HuH-7 (cell line): ENCODE results near the gene TNFRSF12A.

Experiments used
- DNase-seq: peaks from one replicate; pipeline ENCODE4 v3.0.0; 2011; ENCODE audit warnings: low spot score

Gene TNFRSF12A

DNA sequence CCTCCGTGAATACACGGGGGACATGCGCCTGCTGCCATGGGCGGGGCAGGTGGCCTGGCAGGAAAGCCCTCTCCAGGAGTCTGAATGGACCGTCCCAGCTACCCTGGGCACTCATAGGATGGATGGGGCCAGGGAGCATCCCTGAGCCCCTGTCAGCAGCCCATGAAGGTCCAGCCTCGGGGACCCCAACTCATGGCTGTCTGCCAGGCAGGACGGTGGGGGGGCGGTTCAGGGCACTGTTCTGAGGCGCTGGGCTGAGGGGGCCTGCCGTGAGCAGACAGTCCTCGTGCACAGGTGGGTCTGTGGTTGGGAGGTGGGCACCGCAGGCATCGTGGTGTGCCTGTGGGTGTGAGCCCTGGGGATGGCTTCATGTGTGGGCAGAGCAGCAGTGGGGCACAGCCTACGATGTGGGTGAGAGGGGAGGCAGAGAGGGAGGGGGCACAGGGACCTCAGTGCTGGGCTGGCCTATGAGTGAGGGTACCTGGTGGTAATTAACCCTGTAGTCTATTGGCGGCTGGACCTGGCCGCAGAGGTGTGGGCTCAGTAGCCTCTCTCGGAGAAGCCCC is 33.5 kb upstream of the TNFRSF12A start:
- DNase-seq, result no peak

DNA sequence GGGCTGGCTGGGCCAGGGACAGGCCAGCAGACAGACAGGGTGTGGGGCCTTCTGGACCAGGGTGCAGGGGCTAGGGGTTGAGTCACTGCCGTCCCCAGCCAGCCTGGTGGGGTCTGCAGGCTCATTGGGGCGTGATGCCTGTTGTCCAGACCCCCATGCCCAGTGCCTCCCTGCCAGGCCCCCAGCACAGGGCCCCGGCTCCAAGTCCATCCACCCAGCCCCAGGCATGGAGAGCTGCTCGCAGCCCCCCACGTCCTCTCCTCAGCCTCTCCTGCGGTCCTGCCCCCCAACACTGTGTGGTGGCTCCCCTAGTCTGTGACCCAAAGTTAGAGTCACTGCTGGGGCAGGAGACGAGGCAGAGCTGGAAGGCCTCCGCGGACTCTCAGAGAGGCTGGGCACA is 32.9 kb upstream of the TNFRSF12A start:
- no peak for DNase-seq

DNA sequence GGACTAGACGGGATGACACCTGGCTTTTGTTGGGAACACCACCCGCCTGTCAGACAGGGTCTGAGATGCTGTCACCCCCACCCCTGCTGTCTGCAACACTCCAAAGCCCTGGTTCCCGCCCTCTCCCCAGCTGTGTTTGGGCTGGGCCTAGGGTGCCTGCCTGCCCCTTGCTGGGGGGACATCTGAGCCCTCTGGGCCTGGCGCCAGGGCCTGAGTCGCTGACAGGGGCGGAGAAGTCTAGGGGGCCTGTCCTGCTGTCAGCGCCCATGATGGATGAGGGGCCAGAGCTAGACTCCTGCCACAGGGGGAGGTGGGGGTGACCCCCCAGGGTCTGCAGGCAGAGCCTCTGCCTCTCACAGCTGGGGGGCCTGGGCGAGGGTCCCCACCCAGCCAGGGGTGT is 32.3 kb upstream of the TNFRSF12A start:
- DNase-seq, result no peak

DNA sequence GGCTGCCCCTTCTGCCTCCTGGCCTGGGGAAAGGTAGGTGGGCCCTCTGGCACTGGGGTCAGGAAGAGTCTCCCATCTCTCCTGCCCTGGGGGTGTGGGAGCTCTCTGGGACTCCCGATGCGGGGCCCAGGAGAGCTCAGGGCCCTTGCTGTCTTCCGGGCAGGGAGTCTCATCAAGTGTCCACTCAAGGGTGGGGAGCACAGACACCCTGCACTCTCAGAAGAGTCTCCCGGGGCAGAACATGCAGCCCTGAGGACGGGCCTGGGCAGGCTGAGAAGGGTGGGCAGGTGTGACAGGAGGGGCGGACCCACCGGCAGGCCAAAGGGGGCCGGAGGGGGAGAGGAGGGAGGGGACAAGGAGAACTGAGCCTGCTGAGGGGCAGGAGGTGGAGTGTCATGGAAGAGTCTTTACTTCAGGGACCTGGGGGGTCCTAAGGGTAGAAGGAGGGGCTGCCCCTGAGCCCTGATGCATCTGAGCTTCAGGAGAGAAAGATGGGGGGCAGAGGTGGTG is 31.5 kb upstream of the TNFRSF12A start:
- DNase-seq, result no peak

DNA sequence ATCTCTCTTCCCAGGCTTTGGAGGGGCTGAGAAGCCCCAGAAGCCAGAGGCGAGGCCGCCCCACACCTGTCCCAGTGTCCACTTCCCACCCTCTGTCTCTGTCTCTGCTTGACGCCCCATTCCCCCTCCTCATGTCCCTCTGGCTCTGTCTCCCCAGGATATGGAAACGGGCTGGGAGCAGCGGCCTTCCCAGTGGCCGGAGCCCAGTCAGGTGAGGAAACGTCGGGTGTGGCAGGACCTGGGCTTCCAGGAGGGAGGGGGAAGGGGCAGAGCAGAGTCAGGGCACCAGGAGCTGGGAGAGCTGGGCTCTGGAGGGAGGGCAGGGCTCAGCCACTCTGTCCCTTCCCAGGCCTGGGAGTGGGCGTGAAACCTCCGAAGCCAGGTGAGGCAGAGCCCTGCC is 29.3 kb upstream of the TNFRSF12A start:
- no peak for DNase-seq

DNA sequence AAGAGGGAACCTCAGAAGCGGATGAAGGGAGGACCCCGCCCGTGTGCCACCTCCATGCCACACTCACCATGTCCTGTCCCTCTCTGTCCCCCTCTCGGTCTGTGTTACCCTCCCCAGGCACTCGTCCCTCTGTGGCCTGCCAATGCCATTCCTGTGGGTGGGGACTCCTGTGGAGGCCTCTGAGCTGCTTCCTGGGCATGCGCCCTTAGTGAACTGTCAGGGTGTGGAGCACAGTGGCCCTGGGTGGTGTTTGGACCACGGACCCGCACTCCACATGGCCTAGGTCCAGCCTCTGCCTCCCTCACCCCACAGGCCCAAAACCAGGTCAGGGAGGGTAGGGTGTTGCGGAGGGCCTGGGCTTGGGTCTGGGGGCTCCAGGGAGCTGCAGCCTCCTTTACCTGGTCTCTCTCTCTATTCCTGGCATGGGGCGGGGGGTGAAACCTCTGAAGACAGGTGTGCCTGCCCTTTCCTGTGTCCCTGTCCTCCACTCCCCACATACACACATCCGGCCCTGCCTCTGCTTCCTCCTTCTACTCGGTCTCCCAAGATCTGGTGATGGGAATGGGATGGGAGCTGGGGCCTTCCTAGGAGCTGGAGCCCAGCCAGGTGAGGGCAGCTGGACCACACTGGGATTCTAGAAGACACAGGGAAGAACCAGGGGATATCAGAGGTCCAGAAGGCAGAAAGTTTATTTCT is 28.5 kb upstream of the TNFRSF12A start:
- DNase-seq, result no peak

DNA sequence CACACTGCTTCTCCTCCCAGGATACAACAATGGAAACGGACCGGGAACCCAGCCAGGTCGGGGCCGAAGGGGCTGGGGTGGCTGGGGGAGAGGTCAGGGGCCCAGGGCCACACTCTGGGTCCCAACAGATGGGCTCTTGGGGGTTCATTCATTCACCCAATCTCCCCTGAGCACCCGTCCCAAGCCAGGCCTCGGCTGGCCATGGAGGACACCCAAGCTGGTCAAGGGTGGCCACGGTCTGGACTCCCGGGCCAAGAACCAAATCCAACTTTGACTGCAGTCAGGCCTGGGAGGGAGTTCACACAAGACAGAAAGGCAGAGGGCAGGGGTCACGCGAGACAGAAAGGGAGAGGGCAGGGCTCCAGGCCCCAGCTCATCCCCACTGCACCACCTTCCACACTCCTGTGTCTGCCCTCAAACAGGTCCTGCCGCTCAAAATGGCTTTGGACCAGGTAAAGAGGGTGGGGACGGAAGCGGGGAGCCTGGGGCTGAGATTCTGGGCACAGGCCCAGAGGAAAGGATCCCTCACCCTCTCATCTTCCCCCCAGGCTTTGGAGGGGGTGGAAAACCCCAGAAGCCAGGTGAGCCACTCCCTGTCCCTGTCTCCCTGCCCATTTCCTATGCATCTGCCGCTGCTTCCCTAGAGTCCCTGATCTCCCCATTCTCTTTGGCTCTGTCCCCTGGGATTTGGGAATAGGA is 27.6 kb upstream of the TNFRSF12A start:
- no peak for DNase-seq

DNA sequence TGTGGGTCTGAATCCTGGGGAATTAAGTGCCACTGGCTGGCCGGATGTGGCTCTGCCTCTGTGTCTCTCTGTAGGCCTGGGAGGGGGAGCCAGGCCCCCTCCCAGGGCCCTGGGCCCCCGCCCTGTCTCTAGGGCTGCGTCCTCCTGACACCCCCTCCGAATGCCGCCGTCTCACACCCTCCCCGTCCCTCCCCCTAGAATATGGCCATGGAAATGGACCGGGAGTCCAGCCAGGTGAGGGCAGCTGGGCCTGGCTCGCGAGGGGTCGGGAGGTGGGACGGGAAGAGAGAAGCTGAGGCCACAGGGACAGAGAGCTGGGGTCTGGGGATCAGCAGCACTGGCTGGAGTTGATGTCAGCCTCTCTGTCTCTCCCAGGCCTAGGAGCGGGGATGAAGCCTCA is 23.9 kb upstream of the TNFRSF12A start:
- DNase-seq, result no peak

DNA sequence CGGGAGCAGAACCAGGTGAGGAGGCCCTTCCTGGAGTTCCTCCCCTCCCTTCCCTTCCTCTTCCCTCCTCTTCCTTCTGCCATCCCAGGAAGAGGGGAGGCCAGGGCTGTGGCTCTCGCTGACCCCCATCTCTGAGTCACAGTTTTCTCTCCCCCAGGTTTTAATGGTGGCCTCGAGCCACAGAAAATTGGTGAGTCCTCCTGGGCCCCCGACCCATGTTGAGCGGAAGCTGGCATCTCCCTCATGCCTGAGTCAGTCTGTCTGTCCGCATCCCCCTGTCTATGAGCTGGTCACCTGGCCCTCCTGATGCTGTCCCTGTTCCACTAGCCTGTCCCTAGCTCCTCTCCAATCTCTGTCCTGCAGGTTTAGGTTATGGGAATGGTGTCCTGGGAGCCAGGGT is 20.2 kb upstream of the TNFRSF12A start:
- no peak for DNase-seq

DNA sequence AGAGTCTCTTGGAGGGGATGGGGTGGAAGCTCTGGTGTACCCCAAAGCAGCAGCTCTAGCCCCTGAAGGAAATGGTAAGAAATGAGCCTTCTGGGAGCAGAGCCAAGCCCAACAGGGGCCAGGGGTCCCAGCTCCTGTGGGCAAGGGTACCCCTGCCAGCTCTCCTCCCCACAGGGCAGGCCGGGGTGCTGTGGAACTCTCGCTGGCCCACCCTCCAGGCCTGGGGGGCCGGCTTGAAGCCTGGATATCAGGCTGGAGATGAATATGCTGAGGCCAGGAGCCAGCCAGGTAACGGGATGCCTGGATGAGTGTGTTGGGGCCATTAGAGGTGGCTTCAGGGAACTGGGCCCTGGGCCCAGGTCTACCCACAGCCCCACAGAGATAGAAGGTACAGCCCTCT is 19.6 kb upstream of the TNFRSF12A start:
- DNase-seq, result no peak

DNA sequence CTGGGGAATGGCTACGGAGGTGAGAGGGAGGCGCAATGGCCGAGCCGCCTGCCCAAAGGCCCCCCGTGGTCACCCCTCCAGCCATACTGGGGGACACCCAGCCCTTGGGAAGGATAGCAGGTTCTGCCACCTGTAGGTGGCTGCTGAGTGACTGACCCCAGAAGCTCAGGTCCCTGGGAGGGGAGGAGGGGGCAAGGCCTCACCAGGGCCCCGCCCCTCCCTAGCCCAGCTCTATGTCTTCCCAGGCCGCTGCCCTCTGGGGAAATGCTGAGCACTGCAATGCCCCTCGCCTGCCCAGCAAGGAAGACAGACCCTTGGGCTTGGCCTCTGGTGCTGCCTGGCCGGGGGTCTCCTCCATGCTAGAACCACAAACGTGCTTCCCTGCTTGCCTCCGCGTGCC is 18.9 kb upstream of the TNFRSF12A start:
- DNase-seq, result no peak

DNA sequence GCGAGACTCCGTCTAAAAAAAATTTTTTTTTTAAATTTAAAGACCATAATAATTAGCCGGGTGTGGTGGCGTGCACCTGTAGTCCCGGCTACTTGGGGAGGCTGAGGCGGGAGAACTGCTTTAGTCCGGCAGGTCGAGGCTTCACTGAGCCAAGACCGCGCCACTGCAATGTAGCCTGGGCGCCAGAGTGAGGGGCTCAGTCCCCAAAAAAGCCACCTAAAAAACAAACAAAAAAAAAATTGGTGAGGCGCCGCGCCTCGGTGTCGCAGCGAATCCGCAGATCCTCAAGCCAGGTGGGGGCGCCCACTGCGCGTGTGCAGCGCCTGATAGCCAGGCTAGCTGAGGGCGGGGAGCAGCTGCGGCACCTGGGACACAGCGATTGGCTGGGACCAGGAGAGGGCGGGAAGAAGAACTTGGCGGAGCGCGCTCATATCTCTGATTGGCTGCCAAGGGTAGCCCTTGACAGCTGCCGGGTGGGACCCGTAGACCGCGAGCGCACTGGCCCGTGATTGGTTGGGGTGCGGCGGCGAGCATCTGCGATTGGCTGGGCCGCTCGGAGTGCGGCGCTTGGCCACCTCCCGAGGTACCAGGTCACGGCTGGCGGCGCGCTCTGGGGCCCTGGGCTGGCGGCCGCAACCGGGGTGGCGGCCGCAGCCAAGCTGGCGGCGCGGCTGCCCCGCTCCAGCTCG is 16.4 kb upstream of the TNFRSF12A start:
- DNase-seq, result peak; percentile 98

DNA sequence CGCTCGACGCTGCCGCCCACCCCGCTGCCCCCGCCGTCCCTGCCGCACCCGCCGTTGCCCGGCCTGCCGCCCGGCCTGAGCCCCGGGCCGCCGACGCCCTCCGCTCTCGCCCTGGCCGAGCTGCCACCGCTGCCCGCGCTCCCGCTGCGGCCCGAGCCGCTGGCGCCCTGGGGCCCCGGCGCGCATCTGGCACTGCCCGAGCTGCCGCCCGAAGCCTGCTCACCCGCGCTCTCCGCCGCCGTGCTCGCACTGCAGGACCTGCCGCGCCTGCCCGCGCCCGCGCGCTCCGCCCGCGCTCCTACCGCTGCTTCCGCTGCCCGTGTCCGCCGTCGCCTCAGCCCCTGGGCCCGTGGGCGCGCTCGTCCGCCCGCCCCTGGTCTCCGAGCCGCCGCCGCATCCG is 15.8 kb upstream of the TNFRSF12A start:
- no peak for DNase-seq

DNA sequence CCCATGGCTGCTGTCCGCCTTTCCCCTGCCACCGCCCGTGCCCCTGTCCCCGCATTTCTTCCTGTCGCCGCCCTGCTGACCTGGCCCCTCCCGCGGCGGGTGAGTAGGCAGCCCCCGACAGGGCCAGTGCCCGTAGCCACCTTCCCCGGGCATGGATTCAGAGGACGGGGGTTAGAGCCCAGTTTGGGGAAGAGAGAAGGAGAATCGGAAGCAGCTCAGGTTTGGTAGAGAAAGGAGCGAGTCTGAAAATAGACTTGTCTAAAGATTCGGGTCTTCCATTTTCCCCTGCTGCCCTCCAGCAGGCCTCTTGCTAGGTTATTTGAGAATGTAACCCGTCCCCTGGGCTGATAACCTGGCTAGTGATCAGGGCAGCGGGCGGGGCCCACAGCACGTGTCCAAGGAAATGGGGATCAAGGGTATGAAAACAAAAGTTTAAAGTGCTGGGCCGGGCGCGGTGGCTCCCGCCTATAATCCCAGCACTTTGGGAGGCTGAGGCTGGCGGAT is 15.3 kb upstream of the TNFRSF12A start:
- no peak for DNase-seq

DNA sequence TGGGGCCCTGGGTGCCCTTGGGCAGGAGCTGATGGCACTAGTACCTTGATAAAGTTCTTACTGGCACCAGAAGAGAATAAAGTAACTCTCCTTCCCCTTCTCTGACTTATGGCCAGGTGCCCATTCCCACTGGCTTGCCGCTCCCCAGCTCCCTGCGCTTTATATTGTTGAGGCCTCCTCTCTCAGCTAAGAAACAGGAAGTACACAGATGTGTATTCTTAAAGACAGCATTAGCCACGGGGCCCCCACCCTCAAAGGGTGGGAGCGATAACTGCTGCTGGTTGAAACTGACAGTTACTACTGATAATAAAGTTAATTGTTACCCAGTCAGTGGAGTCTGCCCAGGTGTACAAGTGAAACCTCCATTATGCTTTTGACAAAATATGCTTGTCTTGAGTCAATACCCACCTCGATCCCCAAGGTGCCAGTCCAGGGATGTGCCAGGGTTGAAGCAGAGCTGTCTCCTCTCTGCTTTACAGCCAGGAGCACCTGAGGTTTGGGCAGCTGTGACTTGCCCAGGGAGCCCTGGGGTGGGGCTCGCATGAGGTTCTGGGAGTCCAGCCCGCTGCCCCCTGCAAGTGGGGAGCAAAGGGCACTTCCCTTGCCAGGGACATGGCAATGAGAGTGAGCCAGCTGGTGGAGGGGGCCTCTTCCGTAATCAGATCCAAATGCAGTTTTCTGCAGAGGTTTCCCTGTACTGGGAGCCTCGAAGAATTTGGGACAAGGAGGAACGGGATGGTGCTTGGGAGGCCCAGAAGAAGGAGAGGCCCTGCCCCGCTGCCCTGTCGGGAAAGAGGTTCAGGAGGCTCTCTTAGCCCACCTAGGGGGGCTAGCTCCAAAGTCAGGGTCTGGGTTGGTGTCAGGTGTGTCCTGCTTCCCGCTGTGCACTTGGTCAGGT is 12.9 kb upstream of the TNFRSF12A start:
- DNase-seq, result no peak

DNA sequence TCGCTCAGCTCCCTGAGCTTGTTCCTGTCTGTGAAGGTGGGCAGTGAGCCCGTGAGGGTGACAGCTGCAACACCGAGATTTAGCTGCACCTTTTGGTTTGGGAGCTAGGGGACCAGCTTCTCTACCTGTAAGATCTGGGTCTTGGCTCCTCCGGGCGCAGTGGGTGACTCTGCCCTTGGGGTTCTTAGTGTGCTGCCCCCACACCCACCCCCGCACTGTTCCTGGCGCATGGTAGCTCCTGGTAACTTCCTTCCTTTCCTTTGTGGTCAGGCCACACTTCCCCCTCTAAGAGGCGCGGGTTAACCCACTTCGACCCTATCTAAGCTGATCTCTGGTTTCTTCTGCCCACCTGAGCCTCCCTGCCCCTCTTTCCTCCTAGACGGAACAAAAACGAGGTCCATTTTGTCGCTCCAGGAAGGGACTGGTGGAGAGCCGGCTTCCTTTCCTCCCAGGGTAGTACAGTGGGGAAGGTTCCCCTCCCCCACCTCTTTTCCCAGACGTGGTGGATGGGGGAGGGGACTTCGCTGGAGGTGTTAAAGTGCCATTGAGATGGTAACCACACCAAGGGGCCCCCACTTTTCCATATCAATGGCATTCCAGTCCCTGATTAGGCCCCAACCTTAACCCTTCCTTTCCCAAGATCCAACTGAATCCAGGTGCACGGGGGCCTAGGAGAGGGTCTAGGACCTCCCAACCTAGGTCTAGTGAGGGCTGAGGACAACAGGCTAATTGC is 12.0 kb upstream of the TNFRSF12A start:
- DNase-seq, result no peak

DNA sequence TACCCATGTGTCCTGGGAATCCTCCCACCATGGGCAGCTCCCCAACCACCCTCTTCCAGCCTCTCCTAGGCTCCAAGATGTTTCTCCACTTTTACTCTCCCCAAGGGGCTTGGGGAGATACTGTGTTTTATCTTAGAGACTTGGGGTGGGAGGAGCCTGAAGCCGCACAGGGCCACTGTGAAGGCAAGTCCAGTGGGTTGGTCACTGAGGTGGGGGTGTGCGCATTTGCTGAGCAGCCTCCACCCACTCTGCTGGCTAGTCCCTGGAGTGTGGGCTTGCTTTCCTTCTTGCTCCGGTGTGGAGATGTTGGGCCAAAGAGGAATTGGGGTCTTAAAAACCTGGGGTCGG is 11.5 kb upstream of the TNFRSF12A start:
- no peak for DNase-seq

DNA sequence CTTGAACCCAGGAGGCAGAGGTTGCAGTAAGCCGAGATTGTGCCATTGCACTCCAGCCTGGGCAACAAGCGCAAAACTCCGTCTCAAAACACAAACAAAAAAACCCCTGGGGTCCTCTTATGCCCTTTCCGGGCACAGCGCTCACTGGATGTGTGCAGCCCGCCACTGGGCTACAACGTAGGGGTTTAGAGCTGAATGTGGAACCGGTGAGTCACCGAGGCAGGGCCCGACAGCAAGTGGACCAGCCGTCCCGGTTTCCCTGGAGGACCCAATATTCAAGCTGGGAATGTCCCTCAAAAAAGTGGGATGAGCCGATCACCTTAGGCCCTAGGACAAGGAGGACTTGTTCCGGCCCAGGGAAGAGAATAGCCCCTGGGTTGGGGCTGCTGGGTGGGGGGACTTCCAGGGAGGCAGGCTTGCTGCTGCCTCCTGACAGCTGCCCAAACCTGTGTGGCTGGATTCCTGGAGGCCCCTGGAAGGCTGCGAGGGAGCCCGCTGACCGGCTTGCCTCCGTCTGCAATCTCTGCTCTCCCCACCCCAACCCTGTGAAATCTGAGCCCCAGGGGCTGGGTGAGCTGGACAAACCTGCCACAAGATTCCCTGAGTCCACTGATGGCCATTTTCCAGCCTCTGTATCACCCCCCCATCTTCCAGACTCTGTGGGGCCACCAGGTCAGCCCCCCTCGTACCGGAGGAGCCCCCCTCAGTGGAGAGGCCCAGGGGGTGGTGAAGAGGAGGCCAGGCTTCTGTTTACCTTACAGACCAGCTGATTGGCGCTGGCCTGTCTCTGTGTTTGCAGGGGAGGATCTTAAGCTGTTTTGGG is 10.4 kb upstream of the TNFRSF12A start:
- DNase-seq, result no peak

DNA sequence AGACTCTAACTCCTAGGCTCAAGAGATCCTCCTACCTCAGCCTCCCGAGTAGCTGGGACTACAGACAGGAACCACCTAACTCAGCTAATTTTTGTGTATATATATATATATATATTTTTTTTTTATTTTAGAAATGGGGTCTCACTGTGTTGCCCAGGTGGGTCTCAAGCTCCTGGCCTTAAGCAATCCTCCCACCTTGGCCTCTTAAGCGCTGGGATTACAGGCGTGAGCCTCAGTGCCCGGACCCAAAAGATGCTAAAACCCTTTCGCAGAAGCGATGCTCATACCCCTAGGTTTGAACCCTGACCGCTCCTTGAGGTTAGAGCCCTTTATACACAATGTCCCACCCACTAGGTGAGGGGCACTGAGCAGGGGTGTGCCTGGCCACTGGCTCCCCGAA is 9.7 kb upstream of the TNFRSF12A start:
- DNase-seq, result no peak

DNA sequence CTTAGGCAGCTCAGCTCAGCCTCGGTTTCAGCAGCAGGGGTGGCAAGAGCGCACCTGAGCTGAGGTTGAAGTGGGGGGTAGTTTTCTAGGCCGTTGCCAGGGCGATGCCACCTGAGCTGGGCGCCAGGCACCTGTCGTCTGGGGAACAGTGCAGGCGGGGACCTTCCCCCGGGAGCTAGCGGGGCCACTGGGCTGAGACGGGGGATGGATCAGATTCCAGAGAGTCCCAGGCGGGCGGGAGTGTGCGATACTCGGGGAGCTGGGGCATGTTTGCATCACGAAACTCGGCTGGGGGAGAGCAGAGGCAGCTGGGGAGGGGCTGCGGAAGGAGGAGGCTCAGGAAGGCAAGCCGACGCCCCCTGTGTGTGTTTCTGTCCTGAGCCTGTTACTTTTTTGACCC is 7.9 kb upstream of the TNFRSF12A start:
- DNase-seq, result no peak
